LNCaP clone FGC (cell line): ENCODE data around the gene RPL37.
"Not testable (repeated sequence)": the region's sequence is repeated elsewhere in the genome, so short reads cannot be mapped to it uniquely, and the experiment has no call there.

Experiments
- DNase-seq: peaks from one replicate; pipeline ENCODE4 v3.0.0-alpha.2; 2011; ENCODE audit warnings: low read depth
- H3K4me3 ChIP-seq: 2 replicates; pipeline ENCODE4 v1.5.1; 2011; ENCODE audit warnings: mild to moderate bottlenecking, low read depth, low read length, control low read depth
- CTCF ChIP-seq: IDR thresholded peaks from 2 replicates; pipeline ENCODE4 v1.5.1; 2012; ENCODE audit warnings: mild to moderate bottlenecking; ENCODE audit not compliant: control insufficient read depth, insufficient read depth; ENCODE audit errors: extremely low read depth

The RPL37 gene

GRCh38 chr5:40791715-40792139 lies 43.3 kb downstream of the RPL37 start:
- H3K4me3 ChIP-seq: peak overlapping the region; percentile 25; the same call in 1 of the 2 replicates
- DNase-seq: peak; percentile 91
- TF ChIP-seq CTCF: no peak

GRCh38 chr5:40790947-40791593 lies 44.0 kb downstream of the RPL37 start:
- TF ChIP-seq CTCF: no peak
- DNase-seq: no peak
- H3K4me3 ChIP-seq: peak overlapping the region; percentile 25; the same call in 1 of the 2 replicates

- not testable (repeated sequence) for DNase-seq, H3K4me3 ChIP-seq
Observed at GRCh38 chr5:40788941-40789340, 46.1 kb downstream of the RPL37 start.

- TF ChIP-seq CTCF: no peak
- DNase-seq: no peak
- H3K4me3 ChIP-seq: no peak overlapping the region
Observed at GRCh38 chr5:40787986-40788385, 47.0 kb downstream of the RPL37 start.

GRCh38 chr5:40786664-40787063 lies 48.4 kb downstream of the RPL37 start:
- not testable (repeated sequence) for H3K4me3 ChIP-seq, DNase-seq

GRCh38 chr5:40784916-40785315 lies 50.1 kb downstream of the RPL37 start:
- H3K4me3 ChIP-seq: no peak overlapping the region
- DNase-seq: no peak
- no peak for TF ChIP-seq CTCF

- H3K4me3 ChIP-seq: no peak overlapping the region
- DNase-seq: no peak
- no peak for TF ChIP-seq CTCF
Observed at GRCh38 chr5:40784027-40784653, 50.9 kb downstream of the RPL37 start.

GRCh38 chr5:40781843-40782409 lies 53.1 kb downstream of the RPL37 start:
- no peak overlapping the region for H3K4me3 ChIP-seq
- DNase-seq: no peak
- TF ChIP-seq CTCF: no peak
